Trophoblast cell (in vitro differentiated cells and primary cell): Measurements from ENCODE around the gene CACNA2D4.

ENCODE experiments used
- DNase-seq, 2 donors: peaks; one replicate each; pipeline ENCODE4 v3.0.0-alpha.2; 2016
- H2AFZ ChIP-seq: 2 replicates; pipeline ENCODE4 v1.6.1; 2013; ENCODE audit warnings: low read length, moderate library complexity, mild to moderate bottlenecking; ENCODE audit not compliant: insufficient read depth, poor library complexity
- H2AK5ac ChIP-seq: 2 replicates; pipeline ENCODE4 v1.6.1; 2013; ENCODE audit warnings: mild to moderate bottlenecking, low read length
- H2BK120ac ChIP-seq: 2 replicates; pipeline ENCODE4 v1.6.1; 2013; ENCODE audit warnings: low read length, mild to moderate bottlenecking, moderate library complexity; ENCODE audit not compliant: insufficient read depth, poor library complexity
- H2BK12ac ChIP-seq: 2 replicates; pipeline ENCODE4 v1.6.1; 2013; ENCODE audit warnings: mild to moderate bottlenecking, low read length, moderate library complexity
- H2BK5ac ChIP-seq: 2 replicates; pipeline ENCODE4 v1.6.1; 2013; ENCODE audit warnings: low read length, low read depth, moderate library complexity, mild to moderate bottlenecking; ENCODE audit not compliant: poor library complexity
- H3K14ac ChIP-seq: 2 replicates; pipeline ENCODE4 v1.6.1; 2013; ENCODE audit warnings: mild to moderate bottlenecking, low read length
- H3K18ac ChIP-seq: 2 replicates; pipeline ENCODE4 v1.6.1; 2013; ENCODE audit warnings: mild to moderate bottlenecking, low read length
- H3K23ac ChIP-seq: 2 replicates; pipeline ENCODE4 v1.6.1; 2013; ENCODE audit warnings: low read length
- H3K27ac ChIP-seq: 2 replicates; pipeline ENCODE4 v1.5.1; 2013; ENCODE audit warnings: low read depth, mild to moderate bottlenecking, inconsistent platforms, low read length, moderate library complexity
- H3K27me3 ChIP-seq: 2 replicates; pipeline ENCODE4 v1.6.1; 2013; ENCODE audit warnings: inconsistent platforms, mild to moderate bottlenecking, low read length, moderate library complexity; ENCODE audit not compliant: insufficient read depth
- H3K36me3 ChIP-seq, 2 experiments: 1 replicate in 1 of 2; 2 replicates in 1 of 2; pipeline ENCODE4 v1.6.1; 2013; ENCODE audit warnings: low read length in 2 of 2, mild to moderate bottlenecking in 2 of 2, moderate library complexity in 1 of 2; ENCODE audit not compliant: insufficient read depth in 2 of 2, control insufficient read depth in 1 of 2
- H3K4ac ChIP-seq: 2 replicates; pipeline ENCODE4 v1.6.1; 2013; ENCODE audit warnings: low read depth, mild to moderate bottlenecking, low read length, moderate library complexity
- H3K4me1 ChIP-seq, 2 experiments: 1 replicate in 1 of 2; 2 replicates in 1 of 2; pipeline ENCODE4 v1.6.1; 2013; ENCODE audit warnings: low read length in 2 of 2, mild to moderate bottlenecking in 2 of 2, moderate library complexity in 1 of 2; ENCODE audit not compliant: insufficient read depth in 2 of 2, control insufficient read depth in 1 of 2
- H3K4me2 ChIP-seq: 2 replicates; pipeline ENCODE4 v1.6.1; 2013; ENCODE audit warnings: inconsistent platforms, mild to moderate bottlenecking, low read length, moderate library complexity
- H3K4me3 ChIP-seq: 2 replicates; pipeline ENCODE4 v1.5.1; 2013; ENCODE audit warnings: mild to moderate bottlenecking, low read depth, low read length, inconsistent platforms
- H3K79me1 ChIP-seq: one replicate; pipeline ENCODE4 v1.6.1; 2013; ENCODE audit warnings: low read length
- H3K79me2 ChIP-seq: 2 replicates; pipeline ENCODE4 v1.6.1; 2013; ENCODE audit warnings: low read length, mild to moderate bottlenecking; ENCODE audit not compliant: control insufficient read depth, insufficient read depth, poor library complexity
- H3K9ac ChIP-seq: 2 replicates; pipeline ENCODE4 v1.6.1; 2013; ENCODE audit warnings: mild to moderate bottlenecking, low read length
- H3K9me3 ChIP-seq: 2 replicates; pipeline ENCODE4 v1.6.1; 2013; ENCODE audit warnings: low read depth, mild to moderate bottlenecking, control low read depth, inconsistent platforms, low read length; ENCODE audit not compliant: insufficient read depth
- H4K12ac ChIP-seq: 2 replicates; pipeline ENCODE4 v1.6.1; 2013; ENCODE audit warnings: low read depth, mild to moderate bottlenecking, low read length, moderate library complexity
- H4K8ac ChIP-seq: 2 replicates; pipeline ENCODE4 v1.6.1; 2013; ENCODE audit warnings: low read depth, mild to moderate bottlenecking, low read length, moderate library complexity
- H4K91ac ChIP-seq: one replicate; pipeline ENCODE4 v1.6.1; 2013; ENCODE audit warnings: low read depth, mild to moderate bottlenecking, low read length, moderate library complexity
- WGBS: extraction: QIAGEN DNeasy Blood & Tissue Kit; methylation state at CpG from one replicate; pipeline ENCODE4 v1.1.7; 2013; ENCODE audit warnings: missing lambda C conversion rate; ENCODE audit not compliant: insufficient read length, insufficient coverage; ENCODE audit errors: extremely low coverage; 5-methylcytosine and 5-hydroxymethylcytosine counted together

Gene CACNA2D4

DNA sequence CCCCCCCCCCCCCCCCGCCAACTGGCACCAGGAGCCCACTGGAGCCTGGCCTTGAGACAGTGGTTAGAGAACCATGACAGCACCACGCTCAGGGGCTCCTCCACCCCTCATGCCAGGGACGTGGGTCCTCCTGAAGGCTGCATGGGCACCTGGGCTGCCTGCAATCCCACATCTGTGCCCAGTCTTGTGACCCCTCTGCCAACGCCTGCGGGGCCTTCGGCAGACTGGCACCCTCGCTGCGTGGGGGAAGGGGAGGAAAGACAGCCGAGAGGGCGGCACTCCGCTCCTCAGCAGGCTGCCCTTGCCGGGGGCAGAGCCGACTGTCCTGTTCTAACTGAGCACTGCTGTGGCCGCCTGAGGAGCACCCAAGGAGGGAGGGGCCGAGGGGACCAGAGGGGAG is 92.1 kb downstream of the CACNA2D4 start:
- Histone ChIP-seq H3K27me3 (peaks cover 9% of the 10 kb centered on the region), H3K27ac (no peak overlapping the region), H3K14ac (no peak overlapping the region), H3K4me1 (peaks cover 0 to 2% of the 10 kb centered on the region in 2 experiments), H3K36me3 (no peaks in the 10 kb centered on the region), H3K4me3 (no peak overlapping the region), H3K4ac (no peak overlapping the region), H3K9ac (no peak overlapping the region), H2AFZ (no peak overlapping the region), H3K79me1 (no peaks in the 10 kb centered on the region), H2BK120ac (no peak overlapping the region), H2AK5ac (no peak overlapping the region), H3K18ac (no peak overlapping the region), H2BK5ac (no peak overlapping the region), H3K79me2 (no peaks in the 10 kb centered on the region), H3K4me2 (no peak overlapping the region), H3K9me3 (no peaks in the 10 kb centered on the region), H4K91ac (no peak overlapping the region), H4K12ac (no peak overlapping the region), H4K8ac (no peak overlapping the region), H3K23ac (no peak overlapping the region), H2BK12ac (no peak overlapping the region)
- no CpG with 5 or more reads among the region's 15 CpGs for WGBS
- no peak for DNase-seq

GRCh38 chr12:1825382-1826102 is 92.9 kb downstream of the CACNA2D4 start:
- no peak overlapping the region for H3K23ac ChIP-seq
- H3K27me3 ChIP-seq: peaks cover 18% of the 10 kb centered on the region
- H3K9me3 ChIP-seq: peaks cover 2% of the 10 kb centered on the region
- H3K79me1 ChIP-seq: no peaks in the 10 kb centered on the region
- H2BK12ac ChIP-seq: no peak overlapping the region
- no peak overlapping the region for H4K8ac ChIP-seq
- no peak overlapping the region for H4K91ac ChIP-seq
- H3K4me2 ChIP-seq: no peak overlapping the region
- no peaks in the 10 kb centered on the region for H3K36me3 ChIP-seq
- H2AFZ ChIP-seq: no peak overlapping the region
- H3K14ac ChIP-seq: no peak overlapping the region
- H4K12ac ChIP-seq: no peak overlapping the region
- no CpG with 5 or more reads among the region's 14 CpGs for WGBS
- no peak overlapping the region for H3K9ac ChIP-seq
- H3K18ac ChIP-seq: no peak overlapping the region
- DNase-seq: no peak
- no peak overlapping the region for H2BK120ac ChIP-seq
- no peak overlapping the region for H2BK5ac ChIP-seq
- no peak overlapping the region for H3K4ac ChIP-seq
- no peaks in the 10 kb centered on the region for H3K79me2 ChIP-seq
- H3K4me3 ChIP-seq: no peak overlapping the region
- H2AK5ac ChIP-seq: no peak overlapping the region
- H3K27ac ChIP-seq: no peak overlapping the region
- H3K4me1 ChIP-seq: no peaks in the 10 kb centered on the region

GRCh38 chr12:1823237-1823636 is 95.2 kb downstream of the CACNA2D4 start:
- H3K27ac ChIP-seq: no peak overlapping the region
- H3K9ac ChIP-seq: no peak overlapping the region
- peaks cover 33% of the 10 kb centered on the region for H3K27me3 ChIP-seq
- H2AK5ac ChIP-seq: no peak overlapping the region
- no peaks in the 10 kb centered on the region for H3K4me1 ChIP-seq
- H3K23ac ChIP-seq: no peak overlapping the region
- WGBS: no CpG with 5 or more reads among the region's 10 CpGs
- H3K4me2 ChIP-seq: no peak overlapping the region
- no peak overlapping the region for H4K91ac ChIP-seq
- H3K4me3 ChIP-seq: no peak overlapping the region
- no peak overlapping the region for H4K8ac ChIP-seq
- no peak overlapping the region for H2BK12ac ChIP-seq
- H3K36me3 ChIP-seq: no peaks in the 10 kb centered on the region
- no peak overlapping the region for H3K14ac ChIP-seq
- no peaks in the 10 kb centered on the region for H3K79me2 ChIP-seq
- H3K79me1 ChIP-seq: no peaks in the 10 kb centered on the region
- H3K9me3 ChIP-seq: peaks cover 2% of the 10 kb centered on the region
- no peak overlapping the region for H2BK120ac ChIP-seq
- H4K12ac ChIP-seq: no peak overlapping the region
- no peak overlapping the region for H2BK5ac ChIP-seq
- H2AFZ ChIP-seq: no peak overlapping the region
- no peak overlapping the region for H3K4ac ChIP-seq
- no peak overlapping the region for H3K18ac ChIP-seq
- no peak for DNase-seq

GRCh38 chr12:1822699-1823098 is 95.8 kb downstream of the CACNA2D4 start:
- no peak overlapping the region for H3K27ac ChIP-seq
- WGBS: no CpG with 5 or more reads among the region's 11 CpGs

More at GRCh38 chr12:1822699-1823098, 95.8 kb downstream of the CACNA2D4 start:
- H2BK12ac ChIP-seq: no peak overlapping the region
- H3K4me3 ChIP-seq: no peak overlapping the region
- H3K9me3 ChIP-seq: peaks cover 2% of the 10 kb centered on the region
- no peak overlapping the region for H2BK5ac ChIP-seq
- H2AFZ ChIP-seq: no peak overlapping the region
- DNase-seq: no peak
- H3K79me2 ChIP-seq: no peaks in the 10 kb centered on the region
- no peaks in the 10 kb centered on the region for H3K4me1 ChIP-seq
- H3K9ac ChIP-seq: no peak overlapping the region
- no peak overlapping the region for H3K23ac ChIP-seq
- no peak overlapping the region for H4K91ac ChIP-seq
- no peak overlapping the region for H3K14ac ChIP-seq
- no peak overlapping the region for H2BK120ac ChIP-seq
- H4K8ac ChIP-seq: no peak overlapping the region
- H3K79me1 ChIP-seq: no peaks in the 10 kb centered on the region
- peaks cover 33% of the 10 kb centered on the region for H3K27me3 ChIP-seq
- no peak overlapping the region for H4K12ac ChIP-seq
- no peak overlapping the region for H3K4ac ChIP-seq
- H3K4me2 ChIP-seq: no peak overlapping the region
- H3K36me3 ChIP-seq: no peaks in the 10 kb centered on the region
- no peak overlapping the region for H2AK5ac ChIP-seq
- no peak overlapping the region for H3K18ac ChIP-seq
